HL-60 (cell line): ENCODE results near the gene GSK3B.

ENCODE experiments used
- DNase-seq, 2 experiments: peaks; one replicate each; pipeline ENCODE4 v3.0.0-alpha.2; 2010 to 2020; ENCODE audit warnings: low read depth in 1 of 2, low spot score in 1 of 2
- H3K27ac ChIP-seq: fragments of 250-450 bp; sonication (Bioruptor Pico); replicated peaks from 2 replicates; pipeline ENCODE4 v1.5.1; 2020; ENCODE audit warnings: mild to moderate bottlenecking, moderate library complexity
- H3K27me3 ChIP-seq: fragments of 250-450 bp; sonication (Bioruptor Pico); 2 replicates; pipeline ENCODE4 v1.5.1; 2021; ENCODE audit warnings: mild to moderate bottlenecking, moderate library complexity; ENCODE audit not compliant: insufficient read depth, poor library complexity, severe bottlenecking
- H3K4me3 ChIP-seq: replicated peaks from 2 replicates; pipeline ENCODE4 v1.5.1; 2011; ENCODE audit warnings: mild to moderate bottlenecking, control low read depth, low read length; ENCODE audit not compliant: insufficient read depth
- GABPA ChIP-seq: IDR thresholded peaks from 2 replicates; pipeline ENCODE4 v1.6.1; 2012; ENCODE audit warnings: low read depth
- POLR2AphosphoS5 ChIP-seq: IDR thresholded peaks from 2 replicates; pipeline ENCODE4 v1.6.1; 2012; ENCODE audit warnings: low read depth
- SPI1 ChIP-seq: IDR thresholded peaks from 2 replicates; pipeline ENCODE4 v1.6.1; 2012; ENCODE audit warnings: low read depth, mild to moderate bottlenecking, borderline replicate concordance
- TF ChIP-seq, protein P1 (sequence below): IDR thresholded peaks from one replicate; pipeline ENCODE4 v1.5.1; 2011; ENCODE audit warnings: low read length, control low read depth, inconsistent platforms; ENCODE audit not compliant: insufficient read depth
- TF ChIP-seq, protein P2 (sequence below): IDR thresholded peaks from 2 replicates; pipeline ENCODE4 v1.6.1; 2012; ENCODE audit warnings: low read depth; ENCODE audit not compliant: insufficient replicate concordance

The GSK3B gene

DNA sequence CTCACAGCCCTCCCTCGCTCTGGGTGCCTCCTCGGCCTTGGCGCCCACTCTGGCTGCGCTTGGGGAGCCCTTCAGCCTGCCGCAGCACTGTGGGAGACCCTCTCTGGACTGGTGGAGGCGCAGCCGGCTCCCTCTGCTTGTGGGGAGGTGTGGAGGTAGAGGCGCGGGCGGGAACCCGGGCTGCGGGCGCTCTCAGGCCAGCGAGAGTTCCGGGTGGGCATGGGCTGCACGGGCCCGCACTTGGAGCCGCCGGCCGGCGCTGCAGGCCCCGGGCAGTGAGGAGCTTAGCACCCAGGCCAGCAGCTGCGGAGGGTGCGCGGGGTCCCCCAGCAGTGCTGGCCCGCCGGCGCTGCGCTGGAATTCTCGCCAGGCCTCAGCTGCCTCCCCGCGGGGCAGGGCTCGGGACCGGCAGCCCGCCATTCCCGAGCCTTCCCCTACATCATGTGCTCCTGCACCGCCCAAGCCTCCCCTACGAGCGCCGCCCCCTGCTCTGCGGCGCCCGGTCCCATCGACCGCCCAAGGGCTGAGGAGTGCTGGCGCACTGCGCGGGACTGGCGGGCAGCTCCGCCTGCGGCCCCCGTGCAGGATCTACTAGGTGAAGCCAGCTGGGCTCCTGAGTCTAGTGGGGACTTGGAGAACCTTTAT, 46.0 kb upstream of the GSK3B start:
- no peak for DNase-seq
- no peak overlapping the region for H3K27ac ChIP-seq
- H3K4me3 ChIP-seq: no peak overlapping the region
- TF ChIP-seq POLR2AphosphoS5: no peak
- TF ChIP-seq, protein P1, sequence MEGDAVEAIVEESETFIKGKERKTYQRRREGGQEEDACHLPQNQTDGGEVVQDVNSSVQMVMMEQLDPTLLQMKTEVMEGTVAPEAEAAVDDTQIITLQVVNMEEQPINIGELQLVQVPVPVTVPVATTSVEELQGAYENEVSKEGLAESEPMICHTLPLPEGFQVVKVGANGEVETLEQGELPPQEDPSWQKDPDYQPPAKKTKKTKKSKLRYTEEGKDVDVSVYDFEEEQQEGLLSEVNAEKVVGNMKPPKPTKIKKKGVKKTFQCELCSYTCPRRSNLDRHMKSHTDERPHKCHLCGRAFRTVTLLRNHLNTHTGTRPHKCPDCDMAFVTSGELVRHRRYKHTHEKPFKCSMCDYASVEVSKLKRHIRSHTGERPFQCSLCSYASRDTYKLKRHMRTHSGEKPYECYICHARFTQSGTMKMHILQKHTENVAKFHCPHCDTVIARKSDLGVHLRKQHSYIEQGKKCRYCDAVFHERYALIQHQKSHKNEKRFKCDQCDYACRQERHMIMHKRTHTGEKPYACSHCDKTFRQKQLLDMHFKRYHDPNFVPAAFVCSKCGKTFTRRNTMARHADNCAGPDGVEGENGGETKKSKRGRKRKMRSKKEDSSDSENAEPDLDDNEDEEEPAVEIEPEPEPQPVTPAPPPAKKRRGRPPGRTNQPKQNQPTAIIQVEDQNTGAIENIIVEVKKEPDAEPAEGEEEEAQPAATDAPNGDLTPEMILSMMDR: no peak
- no peak for TF ChIP-seq SPI1
- TF ChIP-seq GABPA: no peak
- TF ChIP-seq, protein P2, sequence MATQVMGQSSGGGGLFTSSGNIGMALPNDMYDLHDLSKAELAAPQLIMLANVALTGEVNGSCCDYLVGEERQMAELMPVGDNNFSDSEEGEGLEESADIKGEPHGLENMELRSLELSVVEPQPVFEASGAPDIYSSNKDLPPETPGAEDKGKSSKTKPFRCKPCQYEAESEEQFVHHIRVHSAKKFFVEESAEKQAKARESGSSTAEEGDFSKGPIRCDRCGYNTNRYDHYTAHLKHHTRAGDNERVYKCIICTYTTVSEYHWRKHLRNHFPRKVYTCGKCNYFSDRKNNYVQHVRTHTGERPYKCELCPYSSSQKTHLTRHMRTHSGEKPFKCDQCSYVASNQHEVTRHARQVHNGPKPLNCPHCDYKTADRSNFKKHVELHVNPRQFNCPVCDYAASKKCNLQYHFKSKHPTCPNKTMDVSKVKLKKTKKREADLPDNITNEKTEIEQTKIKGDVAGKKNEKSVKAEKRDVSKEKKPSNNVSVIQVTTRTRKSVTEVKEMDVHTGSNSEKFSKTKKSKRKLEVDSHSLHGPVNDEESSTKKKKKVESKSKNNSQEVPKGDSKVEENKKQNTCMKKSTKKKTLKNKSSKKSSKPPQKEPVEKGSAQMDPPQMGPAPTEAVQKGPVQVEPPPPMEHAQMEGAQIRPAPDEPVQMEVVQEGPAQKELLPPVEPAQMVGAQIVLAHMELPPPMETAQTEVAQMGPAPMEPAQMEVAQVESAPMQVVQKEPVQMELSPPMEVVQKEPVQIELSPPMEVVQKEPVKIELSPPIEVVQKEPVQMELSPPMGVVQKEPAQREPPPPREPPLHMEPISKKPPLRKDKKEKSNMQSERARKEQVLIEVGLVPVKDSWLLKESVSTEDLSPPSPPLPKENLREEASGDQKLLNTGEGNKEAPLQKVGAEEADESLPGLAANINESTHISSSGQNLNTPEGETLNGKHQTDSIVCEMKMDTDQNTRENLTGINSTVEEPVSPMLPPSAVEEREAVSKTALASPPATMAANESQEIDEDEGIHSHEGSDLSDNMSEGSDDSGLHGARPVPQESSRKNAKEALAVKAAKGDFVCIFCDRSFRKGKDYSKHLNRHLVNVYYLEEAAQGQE: no peak
- H3K27me3 ChIP-seq: no peaks in the 10 kb centered on the region

DNA sequence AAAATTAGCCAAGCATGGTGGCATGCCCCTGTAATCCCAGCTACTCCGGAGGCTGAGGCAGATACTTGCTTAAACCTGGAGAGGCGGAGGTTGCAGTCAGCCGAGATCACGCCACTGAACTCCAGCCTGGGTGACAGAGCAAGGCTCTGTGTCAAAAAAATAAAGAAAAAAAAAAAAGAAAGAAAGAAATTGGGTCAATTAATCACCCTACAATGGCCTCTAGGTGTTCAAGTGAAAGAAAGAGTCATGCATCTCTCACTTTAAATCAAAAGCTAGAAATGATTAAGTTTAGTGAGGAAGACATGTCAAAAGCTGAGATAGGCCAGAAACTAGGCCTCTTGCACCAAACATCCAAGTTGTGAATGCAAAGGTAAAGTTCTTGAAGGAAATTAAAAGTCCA, 44.9 kb upstream of the GSK3B start:
- no peak overlapping the region for H3K27ac ChIP-seq
- TF ChIP-seq GABPA (no peak), SPI1 (no peak), POLR2AphosphoS5 (no peak)
- TF ChIP-seq, protein P2: no peak
- TF ChIP-seq, protein P1: no peak
- no peak for DNase-seq
- H3K4me3 ChIP-seq: no peak overlapping the region
- no peaks in the 10 kb centered on the region for H3K27me3 ChIP-seq

DNA sequence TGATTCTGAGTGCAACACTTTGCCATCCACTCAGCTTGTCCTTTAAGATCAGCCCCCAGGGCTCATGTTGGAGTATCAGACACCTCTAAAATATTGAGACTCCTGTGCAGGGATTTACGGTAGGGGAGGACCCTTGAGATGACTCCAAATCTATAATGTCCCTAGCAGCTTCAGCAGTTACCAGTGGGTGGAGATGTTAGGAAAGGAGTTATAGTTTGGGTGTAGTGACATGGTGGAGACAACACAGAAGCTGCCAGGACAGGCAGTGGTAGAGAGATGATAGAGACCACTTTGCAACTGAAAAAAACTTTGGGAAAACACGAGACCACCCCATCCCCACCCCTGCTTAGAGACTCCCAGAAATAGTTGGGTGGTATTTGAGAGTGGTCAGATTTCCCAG, 43.3 kb upstream of the GSK3B start:
- Histone ChIP-seq H3K27me3 (no peaks in the 10 kb centered on the region), H3K27ac (no peak overlapping the region), H3K4me3 (no peak overlapping the region)
- TF ChIP-seq, protein P2: no peak
- TF ChIP-seq, protein P1: no peak
- TF ChIP-seq SPI1 (no peak), GABPA (no peak), POLR2AphosphoS5 (no peak)
- no peak for DNase-seq
